Smooth muscle cell (in vitro differentiated cells): Measurements from ENCODE around the gene MBNL1. TPM values are rescaled to one million over a fixed set of nuclear protein-coding genes. Genes with fewer than 3 reads are reported as not detected.

ENCODE experiments used
- DNase-seq: peaks from one replicate; lab custom pipeline; 2025; ENCODE audit not compliant: unreplicated experiment; lab: John Stamatoyannopoulos, UW
- H2AFZ ChIP-seq: fragments of 200-600 bp; sonication (generic); 2 replicates; pipeline ENCODE4 v1.6.0; 2016; ENCODE audit warnings: antibody characterized with exemption, low read depth, mild to moderate bottlenecking
- H3F3A ChIP-seq: fragments of 200-600 bp; sonication (generic); 2 replicates; pipeline ENCODE4 v1.6.0; 2017; ENCODE audit warnings: antibody characterized with exemption, low read depth
- H3K27ac ChIP-seq: fragments of 200-600 bp; sonication (generic); 2 replicates; pipeline ENCODE4 v1.5.1; 2016; ENCODE audit warnings: low read depth, mild to moderate bottlenecking
- H3K27me3 ChIP-seq: fragments of 200-600 bp; sonication (generic); 2 replicates; pipeline ENCODE4 v1.6.1; 2016; ENCODE audit warnings: low read depth, mild to moderate bottlenecking
- H3K36me3 ChIP-seq: fragments of 200-600 bp; sonication (generic); 2 replicates; pipeline ENCODE4 v1.5.1; 2016; ENCODE audit warnings: low read depth
- H3K4me1 ChIP-seq: fragments of 200-600 bp; sonication (generic); 2 replicates; pipeline ENCODE4 v1.5.1; 2016; ENCODE audit warnings: low read depth
- H3K4me2 ChIP-seq: fragments of 200-600 bp; sonication (generic); 2 replicates; pipeline ENCODE4 v1.6.0; 2016; ENCODE audit warnings: mild to moderate bottlenecking
- H3K4me3 ChIP-seq: fragments of 200-600 bp; sonication (generic); 2 replicates; pipeline ENCODE4 v1.5.1; 2016; ENCODE audit warnings: mild to moderate bottlenecking
- H3K79me2 ChIP-seq: fragments of 200-600 bp; sonication (generic); 2 replicates; pipeline ENCODE4 v1.6.0; 2016; ENCODE audit warnings: low read depth, mild to moderate bottlenecking
- H3K9ac ChIP-seq: fragments of 200-600 bp; sonication (generic); 2 replicates; pipeline ENCODE4 v1.6.0; 2016; ENCODE audit warnings: low read depth
- H3K9me3 ChIP-seq: fragments of 200-600 bp; sonication (generic); replicated peaks from 2 replicates; pipeline ENCODE4 v1.5.1; 2016; ENCODE audit warnings: low read depth
- H4K20me1 ChIP-seq: fragments of 200-600 bp; sonication (generic); 2 replicates; pipeline ENCODE4 v1.6.0; 2016; ENCODE audit warnings: low read depth
- CTCF ChIP-seq: fragments of 200-600 bp; sonication (generic); IDR thresholded peaks from 2 replicates; pipeline ENCODE4 v1.5.1; 2017; ENCODE audit warnings: borderline replicate concordance, mild to moderate bottlenecking, antibody characterized with exemption; ENCODE audit not compliant: insufficient read depth, poor library complexity, severe bottlenecking
- WGBS: methylation state at CpG from one replicate; pipeline ENCODE4 v1.1.7; 2016; ENCODE audit warnings: low lambda C conversion rate; 5-methylcytosine and 5-hydroxymethylcytosine counted together
- polyA plus RNA-seq: library from polyadenylated mRNA; unstranded; fragments of >200 nt; fragmentation: Nextera tagmentation; extraction: Ambion mirVana; gene quantifications from 2 replicates; pipeline ENCODE4 v1.2.1, GENCODE V29; 2016
- total RNA-seq: library from RNA; depleted of rRNA; stranded (reverse); fragments of >200 nt; gene quantifications from 2 replicates; pipeline ENCODE4 v1.2.3, GENCODE V29; 2014

The MBNL1 gene
- total and polyA plus RNA-seq, 2 experiments from 2014 or later: 19.5 to 128 TPM

GRCh38 chr3:152376351-152377183 lies 107.8 kb downstream of the MBNL1 start:
- H2AFZ ChIP-seq: no peak overlapping the region
- H3K27me3 ChIP-seq: no peaks in the 10 kb centered on the region
- no peaks in the 10 kb centered on the region for H3F3A ChIP-seq
- H3K27ac ChIP-seq: no peak overlapping the region
- no peak overlapping the region for H3K4me3 ChIP-seq
- H3K36me3 ChIP-seq: no peaks in the 10 kb centered on the region
- no peak for TF ChIP-seq CTCF
- H3K4me2 ChIP-seq: peak overlapping the region; percentile 15
- no peak for DNase-seq
- peaks cover 19% of the 10 kb centered on the region for H3K4me1 ChIP-seq
- H3K79me2 ChIP-seq: peaks cover 89% of the 10 kb centered on the region
- H3K9ac ChIP-seq: no peak overlapping the region
- WGBS: 88% methylated on average over 9 of the region's 9 CpGs
- H4K20me1 ChIP-seq: peaks cover 96% of the 10 kb centered on the region
- H3K9me3 ChIP-seq: no peaks in the 10 kb centered on the region

- H4K20me1 ChIP-seq: peaks cover 96% of the 10 kb centered on the region
Observed at GRCh38 chr3:152377184-152377570, 108.4 kb downstream of the MBNL1 start.

GRCh38 chr3:152379415-152380042 lies 110.8 kb downstream of the MBNL1 start:
- Histone ChIP-seq H3K9ac (no peak overlapping the region), H3K4me3 (no peak overlapping the region), H3K9me3 (no peaks in the 10 kb centered on the region), H3K27me3 (no peaks in the 10 kb centered on the region), H3K4me1 (peaks cover 32% of the 10 kb centered on the region), H3K27ac (peak overlapping the region; percentile 30), H4K20me1 (peaks cover 96% of the 10 kb centered on the region), H2AFZ (no peak overlapping the region), H3K4me2 (peak overlapping the region; percentile 45), H3K79me2 (peaks cover 76% of the 10 kb centered on the region), H3K36me3 (no peaks in the 10 kb centered on the region), H3F3A (no peaks in the 10 kb centered on the region)
- no peak for DNase-seq
- 77% methylated on average over 4 of the region's 4 CpGs for WGBS
- TF ChIP-seq CTCF: no peak

More at GRCh38 chr3:152377184-152377570, 108.4 kb downstream of the MBNL1 start:
- no peak for TF ChIP-seq CTCF
- DNase-seq: no peak
- Histone ChIP-seq H3K4me3 (no peak overlapping the region), H3K9me3 (no peaks in the 10 kb centered on the region), H3K4me1 (peaks cover 24% of the 10 kb centered on the region), H3K36me3 (no peaks in the 10 kb centered on the region), H3K4me2 (no peak overlapping the region), H3K27me3 (no peaks in the 10 kb centered on the region), H3K79me2 (peaks cover 88% of the 10 kb centered on the region), H2AFZ (no peak overlapping the region), H3F3A (no peaks in the 10 kb centered on the region), H3K9ac (no peak overlapping the region), H3K27ac (no peak overlapping the region)
- WGBS: 96% methylated on average over 4 of the region's 4 CpGs
